GM23248 (cell line): ENCODE measurements around the gene ADAD2. TPM values are rescaled to one million over a fixed set of nuclear protein-coding genes. Genes with fewer than 3 reads are reported as not detected.
A peak's percentile ranks its signal among the peaks of the same experiment; 100 is the strongest.

ENCODE experiments used
- DNase-seq: peaks from one replicate; pipeline ENCODE4 v3.0.0-alpha.2; 2015
- H2AFZ ChIP-seq: fragments of 200-600 bp; sonication (generic); 2 replicates; pipeline ENCODE4 v1.6.1; 2016; ENCODE audit warnings: antibody characterized with exemption
- H3F3A ChIP-seq: fragments of 200-600 bp; sonication (generic); 2 replicates; pipeline ENCODE4 v1.6.1; 2016; ENCODE audit warnings: mild to moderate bottlenecking, antibody characterized with exemption, mixed run types; ENCODE audit not compliant: insufficient read depth
- H3K27ac ChIP-seq: fragments of 200-600 bp; sonication (generic); 2 replicates; pipeline ENCODE4 v1.5.1; 2016; ENCODE audit warnings: mild to moderate bottlenecking
- H3K27me3 ChIP-seq: fragments of 200-600 bp; sonication (generic); replicated peaks from 2 replicates; pipeline ENCODE4 v1.6.1; 2016; ENCODE audit warnings: mild to moderate bottlenecking; ENCODE audit not compliant: insufficient read depth
- H3K36me3 ChIP-seq: fragments of 200-600 bp; sonication (generic); 2 replicates; pipeline ENCODE4 v1.6.1; 2016; ENCODE audit warnings: low read depth, mild to moderate bottlenecking
- H3K4me1 ChIP-seq: fragments of 200-600 bp; sonication (generic); 2 replicates; pipeline ENCODE4 v1.6.1; 2016; ENCODE audit warnings: mild to moderate bottlenecking; ENCODE audit not compliant: insufficient read depth
- H3K4me2 ChIP-seq: fragments of 200-600 bp; sonication (generic); one replicate; pipeline ENCODE4 v1.6.1; 2016; ENCODE audit warnings: mild to moderate bottlenecking; ENCODE audit not compliant: unreplicated experiment
- H3K4me3 ChIP-seq: fragments of 200-600 bp; sonication (generic); 2 replicates; pipeline ENCODE4 v1.5.1; 2016; ENCODE audit warnings: mild to moderate bottlenecking
- H3K79me2 ChIP-seq: fragments of 200-600 bp; sonication (generic); 2 replicates; pipeline ENCODE4 v1.6.1; 2016; ENCODE audit warnings: mild to moderate bottlenecking; ENCODE audit not compliant: insufficient read depth
- H3K9ac ChIP-seq: fragments of 200-600 bp; sonication (generic); 2 replicates; pipeline ENCODE4 v1.6.1; 2016; ENCODE audit warnings: mild to moderate bottlenecking
- H3K9me2 ChIP-seq: fragments of 200-600 bp; sonication (generic); 2 replicates; pipeline ENCODE4 v1.6.1; 2016; ENCODE audit warnings: mixed run types, mild to moderate bottlenecking, moderate library complexity; ENCODE audit not compliant: insufficient read depth
- H3K9me3 ChIP-seq: fragments of 200-600 bp; sonication (generic); one replicate; pipeline ENCODE4 v1.6.1; 2017; ENCODE audit warnings: low read depth
- H4K20me1 ChIP-seq: fragments of 200-600 bp; sonication (generic); 2 replicates; pipeline ENCODE4 v1.6.0; 2016; ENCODE audit not compliant: insufficient read depth
- EZH2 ChIP-seq: fragments of 200-600 bp; sonication (generic); IDR thresholded peaks from 2 replicates; pipeline ENCODE4 v1.6.1; 2018; ENCODE audit warnings: antibody characterized with exemption, mild to moderate bottlenecking; ENCODE audit not compliant: insufficient read depth, poor library complexity, severe bottlenecking
- EZH2phosphoT487 ChIP-seq: fragments of 200-600 bp; sonication (generic); IDR thresholded peaks from 2 replicates; pipeline ENCODE4 v1.6.1; 2018; ENCODE audit warnings: antibody characterized with exemption, moderate library complexity, mild to moderate bottlenecking, low read depth; ENCODE audit not compliant: insufficient read depth
- WGBS, 2 experiments: methylation state at CpG; one replicate each; pipeline ENCODE4 v1.1.6; 2015 to 2017; ENCODE audit warnings: low lambda C conversion rate in 2 of 2, low coverage in 1 of 2; ENCODE audit errors: missing lambda C conversion rate in 2 of 2; 5-methylcytosine and 5-hydroxymethylcytosine counted together
- in situ Hi-C: fragments of 300-500 bp; cut with MboI; formaldehyde crosslinking; loops from 2 replicates; pipeline ENCODE4 v1.15.0; 2020
- polyA plus RNA-seq: library from polyadenylated mRNA; unstranded; fragments of >200 nt; fragmentation: Nextera tagmentation; extraction: Ambion mirVana; gene quantifications from 2 replicates; pipeline ENCODE4 v1.2.1, GENCODE V29; 2016
- total RNA-seq: library from RNA; depleted of rRNA; stranded (reverse); fragments of >200 nt; shearing (Covaris generic); gene quantifications from 2 replicates; pipeline ENCODE4 v1.2.3, GENCODE V29; 2014

The ADAD2 gene
- total and polyA plus RNA-seq, 2 experiments from 2014 or later = not detected

GRCh38 chr16:84178146-84178765, 12.7 kb upstream of the ADAD2 start:
- H3K9me3 ChIP-seq = no peaks in the 10 kb centered on the region
- no peaks in the 10 kb centered on the region for H3K27me3 ChIP-seq
- in situ Hi-C loops = no loop called here
- DNase-seq = no peak
- peak overlapping the region; percentile 43; the same call in 1 of the 2 replicates for H3K9ac ChIP-seq
- H3K27ac ChIP-seq = peak overlapping the region; percentile 60
- H2AFZ ChIP-seq = no peak overlapping the region
- peaks cover 21% of the 10 kb centered on the region for H3K4me1 ChIP-seq
- H3K79me2 ChIP-seq = no peaks in the 10 kb centered on the region
- H3K4me2 ChIP-seq = no peak overlapping the region
- H4K20me1 ChIP-seq = no peaks in the 10 kb centered on the region
- 83 to 87% methylated on average over 15 of the region's 15 CpGs for WGBS, 2 experiments
- H3K36me3 ChIP-seq = no peaks in the 10 kb centered on the region
- TF ChIP-seq EZH2phosphoT487 (no peak), EZH2 (no peak)
- peaks cover 10% of the 10 kb centered on the region; the same call in 1 of the 2 replicates for H3F3A ChIP-seq
- no peaks in the 10 kb centered on the region for H3K9me2 ChIP-seq
- H3K4me3 ChIP-seq = no peak overlapping the region

- in situ Hi-C loops = no loop called here
- H2AFZ ChIP-seq = no peak overlapping the region
- H3K27ac ChIP-seq = no peak overlapping the region
- H3K9me3 ChIP-seq = no peaks in the 10 kb centered on the region
- peaks cover 21% of the 10 kb centered on the region for H3K4me1 ChIP-seq
- no peak overlapping the region for H3K4me2 ChIP-seq
- H3K36me3 ChIP-seq = no peaks in the 10 kb centered on the region
- H4K20me1 ChIP-seq = no peaks in the 10 kb centered on the region; the same call in 1 of the 2 replicates
- H3K79me2 ChIP-seq = peaks cover 6% of the 10 kb centered on the region
- no peak for TF ChIP-seq EZH2phosphoT487
- TF ChIP-seq EZH2 = no peak
- 88 to 91% methylated on average over 28 of the region's 28 CpGs for WGBS, 2 experiments
- no peak for DNase-seq
- no peak overlapping the region for H3K4me3 ChIP-seq
- no peaks in the 10 kb centered on the region for H3K27me3 ChIP-seq
- peaks cover 10% of the 10 kb centered on the region; the same call in 1 of the 2 replicates for H3F3A ChIP-seq
- H3K9ac ChIP-seq = no peak overlapping the region
- no peaks in the 10 kb centered on the region for H3K9me2 ChIP-seq
These were observed 11.9 kb upstream of the ADAD2 start for GRCh38 chr16:84178892-84179611.

GRCh38 chr16:84179612-84180320, 11.2 kb upstream of the ADAD2 start:
- in situ Hi-C loops = no loop called here
- no peak for TF ChIP-seq EZH2
- no peak for TF ChIP-seq EZH2phosphoT487
- Histone ChIP-seq H2AFZ (no peak overlapping the region), H3K36me3 (no peaks in the 10 kb centered on the region), H3K4me1 (peaks cover 21% of the 10 kb centered on the region), H3F3A (peaks cover 10% of the 10 kb centered on the region; the same call in 1 of the 2 replicates), H3K79me2 (peaks cover 13% of the 10 kb centered on the region), H3K27ac (no peak overlapping the region), H3K9ac (no peak overlapping the region), H3K9me2 (no peaks in the 10 kb centered on the region), H3K9me3 (no peaks in the 10 kb centered on the region), H4K20me1 (no peaks in the 10 kb centered on the region; the same call in 1 of the 2 replicates), H3K27me3 (no peaks in the 10 kb centered on the region), H3K4me2 (no peak overlapping the region), H3K4me3 (no peak overlapping the region)
- DNase-seq = no peak
- 94 to 96% methylated on average over 14 to 33 of the region's 33 CpGs for WGBS, 2 experiments

- Histone ChIP-seq H3K4me1 (peaks cover 21% of the 10 kb centered on the region), H3K27me3 (no peaks in the 10 kb centered on the region), H3K4me3 (no peak overlapping the region), H3K27ac (no peak overlapping the region), H2AFZ (no peak overlapping the region), H3K36me3 (no peaks in the 10 kb centered on the region), H3K9ac (no peak overlapping the region), H3F3A (peaks cover 10% of the 10 kb centered on the region; the same call in 1 of the 2 replicates), H3K79me2 (peaks cover 22% of the 10 kb centered on the region), H3K9me2 (no peaks in the 10 kb centered on the region), H4K20me1 (no peaks in the 10 kb centered on the region; the same call in 1 of the 2 replicates), H3K9me3 (no peaks in the 10 kb centered on the region), H3K4me2 (no peak overlapping the region)
- 82 to 84% methylated on average over 17 to 21 of the region's 21 CpGs for WGBS, 2 experiments
- TF ChIP-seq EZH2 (no peak), EZH2phosphoT487 (no peak)
- in situ Hi-C loops = no loop called here
- no peak for DNase-seq
These were observed 10.3 kb upstream of the ADAD2 start for GRCh38 chr16:84180519-84181140.
